ENCODE measurements around the gene UNC13B.
"Not testable (repeated sequence)": the region's sequence is repeated elsewhere in the genome, so short reads cannot be mapped to it uniquely, and the experiment has no call there.

The UNC13B gene

GRCh38 chr9:35374910-35375309 is 213.1 kb downstream of the UNC13B start:
- DNase-seq (ENCODE audit: low spot score): no peak

GRCh38 chr9:35380039-35380438 is 218.2 kb downstream of the UNC13B start:
- no peak for DNase-seq (ENCODE audit: low spot score)

GRCh38 chr9:35380619-35381018 is 218.8 kb downstream of the UNC13B start:
- no peak for DNase-seq (ENCODE audit: low spot score)

- DNase-seq (ENCODE audit: low spot score): no peak
Observed at GRCh38 chr9:35385042-35385441, 223.2 kb downstream of the UNC13B start.

GRCh38 chr9:35395076-35395705 is 233.4 kb downstream of the UNC13B start:
- no peak for DNase-seq (ENCODE audit: low spot score)

- no peak for DNase-seq (ENCODE audit: low spot score)
Observed at GRCh38 chr9:35395706-35396101, 233.9 kb downstream of the UNC13B start.

- DNase-seq (ENCODE audit: low spot score): no peak
Observed at GRCh38 chr9:35396560-35397215, 234.9 kb downstream of the UNC13B start.

- DNase-seq (ENCODE audit: low spot score): no peak
Observed at GRCh38 chr9:35397216-35397698, 235.4 kb downstream of the UNC13B start.

GRCh38 chr9:35397923-35398322 is 236.1 kb downstream of the UNC13B start:
- DNase-seq (ENCODE audit: low spot score): no peak

GRCh38 chr9:35398651-35399335 is 237.0 kb downstream of the UNC13B start:
- DNase-seq (ENCODE audit: low spot score): no peak

- no peak for DNase-seq (ENCODE audit: low spot score)
Observed at GRCh38 chr9:35404865-35405264, 243.1 kb downstream of the UNC13B start.

GRCh38 chr9:35406183-35406959 is 244.6 kb downstream of the UNC13B start:
- no peak for DNase-seq (ENCODE audit: low spot score)

- no peak for DNase-seq (ENCODE audit: low spot score)
Observed at GRCh38 chr9:35407846-35408245, 246.0 kb downstream of the UNC13B start.

GRCh38 chr9:35409434-35409833 is 247.6 kb downstream of the UNC13B start:
- DNase-seq (ENCODE audit: low spot score): not testable (repeated sequence)

- no peak for DNase-seq (ENCODE audit: low spot score)
Observed at GRCh38 chr9:35414889-35415288, 253.1 kb downstream of the UNC13B start.

GRCh38 chr9:35415402-35416097 is 253.7 kb downstream of the UNC13B start:
- no peak for DNase-seq (ENCODE audit: low spot score)

- no peak for DNase-seq (ENCODE audit: low spot score)
Observed at GRCh38 chr9:35416098-35416427, 254.3 kb downstream of the UNC13B start.

- no peak for DNase-seq (ENCODE audit: low spot score)
Observed at GRCh38 chr9:35422346-35422745, 260.5 kb downstream of the UNC13B start.

- DNase-seq (ENCODE audit: low spot score): no peak
Observed at GRCh38 chr9:35422753-35423152, 260.9 kb downstream of the UNC13B start.

- DNase-seq (ENCODE audit: low spot score): no peak
Observed at GRCh38 chr9:35423499-35423898, 261.7 kb downstream of the UNC13B start.

- no peak for DNase-seq (ENCODE audit: low spot score)
Observed at GRCh38 chr9:35424356-35425352, 262.8 kb downstream of the UNC13B start.

Measured in kidney capillary endothelial cell (primary cell).